MCF 10A (cell line): ENCODE measurements around the gene ABLIM3. TPM values are rescaled to one million over a fixed set of nuclear protein-coding genes. Genes with fewer than 3 reads are reported as not detected.

ENCODE experiments used
- BruUV-seq: library from RNA; stranded (reverse); fragments of 400-500 nt; replicated peaks from 2 replicates; lab custom pipeline; 2021; lab: Mats Ljungman, UMichigan
- CTCF ChIA-PET: fragments of 300-600 bp; sonication (Branson Sonifier 250); formaldehyde crosslinking; extraction: SDS; loops from one replicate; lab custom pipeline; 2021; ENCODE audit warnings: antibody characterized with exemption, inconsistent platforms; lab: Yijun Ruan, JAX
- POLR2A ChIA-PET: fragments of 300-600, 350-650 bp; sonication (Branson Sonifier 250); formaldehyde crosslinking; extraction: SDS; loops from one replicate; lab custom pipeline; 2020; ENCODE audit warnings: antibody characterized with exemption, inconsistent platforms; lab: Yijun Ruan, JAX
- DNase-seq: peaks from one replicate; pipeline ENCODE4 v3.0.0-alpha.2; 2018; ENCODE audit not compliant: unreplicated experiment
- H3K27ac Mint-ChIP-seq: one replicate; pipeline ENCODE4 v1.8.0; 2022; ENCODE audit warnings: mild to moderate bottlenecking, low read depth, mixed read lengths; ENCODE audit not compliant: unreplicated experiment
- H3K27me3 Mint-ChIP-seq: one replicate; pipeline ENCODE4 v1.8.0; 2022; ENCODE audit warnings: mixed read lengths; ENCODE audit not compliant: insufficient read depth, unreplicated experiment
- H3K36me3 Mint-ChIP-seq: one replicate; pipeline ENCODE4 v1.8.0; 2022; ENCODE audit warnings: mild to moderate bottlenecking, moderate library complexity, mixed read lengths; ENCODE audit not compliant: insufficient read depth, unreplicated experiment
- H3K4me1 Mint-ChIP-seq: one replicate; pipeline ENCODE4 v1.8.0; 2022; ENCODE audit warnings: mixed read lengths; ENCODE audit not compliant: insufficient read depth, unreplicated experiment
- H3K4me3 Mint-ChIP-seq: one replicate; pipeline ENCODE4 v1.8.0; 2022; ENCODE audit warnings: mild to moderate bottlenecking, moderate library complexity, mixed read lengths; ENCODE audit not compliant: unreplicated experiment
- H3K9me3 Mint-ChIP-seq: one replicate; pipeline ENCODE4 v1.8.0; 2022; ENCODE audit warnings: mixed read lengths; ENCODE audit not compliant: unreplicated experiment
- intact Hi-C: fragments of 100-400 bp; cut with micrococcal nuclease; formaldehyde crosslinking; loops from 2 replicates; pipeline ENCODE4 v1.14.1; 2022
- total RNA-seq: library from RNA; stranded (reverse); gene quantifications from 2 replicates; pipeline ENCODE4 v1.2.3, GENCODE V29; 2022
- TF ChIP-seq, protein P1 (sequence below): fragments of 200-600 bp; IDR thresholded peaks from one replicate; pipeline ENCODE4 v1.8.0; 2022; ENCODE audit warnings: antibody characterized with exemption, mild to moderate bottlenecking; ENCODE audit not compliant: unreplicated experiment

The ABLIM3 gene
- total RNA-seq, 1 experiment from 2014 or later: 168 TPM

GRCh38 chr5:149153751-149154610, 12.7 kb downstream of the ABLIM3 start:
- BruUV-seq: TSS peak; percentile 62
- Mint-ChIP-seq H3K27ac (peak overlapping the region; percentile 81), H3K4me1 (peaks cover 61% of the 10 kb centered on the region), H3K9me3 (no peaks in the 10 kb centered on the region), H3K27me3 (no peaks in the 10 kb centered on the region), H3K4me3 (peak overlapping the region; percentile 3), H3K36me3 (no peaks in the 10 kb centered on the region)
- ChIA-PET POLR2A (interaction anchor here (0.6 to 7.2 kb wide), 13 partner anchors 9 to 699 kb away, joined by 3 to 100 read pairs (median 4); partner anchors contain the start of genes ABLIM3 and PCYOX1L), CTCF (interaction anchor here (0.6 to 6.7 kb wide), 11 partner anchors 11 to 119 kb away, joined by 3 to 93 read pairs (median 5); partner anchors contain the start of gene ABLIM3)
- peak; percentile 87 for DNase-seq
- intact Hi-C loops: no loop called here
- TF ChIP-seq, protein P1, sequence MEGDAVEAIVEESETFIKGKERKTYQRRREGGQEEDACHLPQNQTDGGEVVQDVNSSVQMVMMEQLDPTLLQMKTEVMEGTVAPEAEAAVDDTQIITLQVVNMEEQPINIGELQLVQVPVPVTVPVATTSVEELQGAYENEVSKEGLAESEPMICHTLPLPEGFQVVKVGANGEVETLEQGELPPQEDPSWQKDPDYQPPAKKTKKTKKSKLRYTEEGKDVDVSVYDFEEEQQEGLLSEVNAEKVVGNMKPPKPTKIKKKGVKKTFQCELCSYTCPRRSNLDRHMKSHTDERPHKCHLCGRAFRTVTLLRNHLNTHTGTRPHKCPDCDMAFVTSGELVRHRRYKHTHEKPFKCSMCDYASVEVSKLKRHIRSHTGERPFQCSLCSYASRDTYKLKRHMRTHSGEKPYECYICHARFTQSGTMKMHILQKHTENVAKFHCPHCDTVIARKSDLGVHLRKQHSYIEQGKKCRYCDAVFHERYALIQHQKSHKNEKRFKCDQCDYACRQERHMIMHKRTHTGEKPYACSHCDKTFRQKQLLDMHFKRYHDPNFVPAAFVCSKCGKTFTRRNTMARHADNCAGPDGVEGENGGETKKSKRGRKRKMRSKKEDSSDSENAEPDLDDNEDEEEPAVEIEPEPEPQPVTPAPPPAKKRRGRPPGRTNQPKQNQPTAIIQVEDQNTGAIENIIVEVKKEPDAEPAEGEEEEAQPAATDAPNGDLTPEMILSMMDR: no peak

- TF ChIP-seq, protein P1: no peak
- Mint-ChIP-seq H3K9me3 (no peaks in the 10 kb centered on the region), H3K4me3 (no peak overlapping the region), H3K27me3 (no peaks in the 10 kb centered on the region), H3K27ac (peak overlapping the region; percentile 81), H3K36me3 (no peaks in the 10 kb centered on the region), H3K4me1 (peaks cover 67% of the 10 kb centered on the region)
- no TSS peak for BruUV-seq
- no peak for DNase-seq
- intact Hi-C loops: no loop called here
- ChIA-PET POLR2A (interaction anchor here (0.6 to 7.2 kb wide), 8 partner anchors 8 to 112 kb away, joined by 3 to 100 read pairs (median 4); partner anchors contain the start of gene ABLIM3), CTCF (interaction anchor here (0.6 to 6.7 kb wide), 10 partner anchors 12 to 84 kb away, joined by 3 to 93 read pairs (median 6); partner anchors contain the start of gene ABLIM3)
These were observed 13.4 kb downstream of the ABLIM3 start for GRCh38 chr5:149154650-149155049.

- peak overlapping the region; percentile 1 for H3K27ac Mint-ChIP-seq
- no peak for DNase-seq
- TF ChIP-seq, protein P1: no peak
- intact Hi-C loops: no loop called here
- H3K4me1 Mint-ChIP-seq: peaks cover 83% of the 10 kb centered on the region
- H3K27me3 Mint-ChIP-seq: no peaks in the 10 kb centered on the region
- H3K36me3 Mint-ChIP-seq: no peaks in the 10 kb centered on the region
- ChIA-PET CTCF (interaction anchor here (0.7 to 6.7 kb wide), 9 partner anchors 10 to 1578 kb away, joined by 3 to 93 read pairs (median 4); partner anchors contain the start of gene ABLIM3), POLR2A (interaction anchor here (0.7 to 6.2 kb wide), 3 partner anchors 12 to 76 kb away, joined by 3 to 100 read pairs (median 3); partner anchors contain the start of gene ABLIM3)
- H3K9me3 Mint-ChIP-seq: no peaks in the 10 kb centered on the region
- BruUV-seq: no TSS peak
- no peak overlapping the region for H3K4me3 Mint-ChIP-seq
These were observed 15.3 kb downstream of the ABLIM3 start for GRCh38 chr5:149156435-149157083.
